Neural cell (in vitro differentiated cells): ENCODE measurements around the gene FGA.

ENCODE experiments used
- CTCF ChIP-seq: fragments of 450-650 bp; IDR thresholded peaks from 2 replicates; pipeline ENCODE4 v1.5.1; 2014; ENCODE audit warnings: antibody characterized with exemption, mild to moderate bottlenecking, moderate library complexity; ENCODE audit not compliant: poor library complexity, severe bottlenecking
- EP300 ChIP-seq: fragments of 450-650 bp; conservative IDR thresholded peaks from 2 replicates; pipeline ENCODE4 v1.6.1; 2014; ENCODE audit warnings: antibody characterized with exemption, mild to moderate bottlenecking, moderate library complexity; ENCODE audit not compliant: poor library complexity, severe bottlenecking
- EZH2 ChIP-seq: fragments of 200-600, 300-800 bp; shearing (Covaris generic), sonication (generic); IDR thresholded peaks from 2 replicates; pipeline ENCODE4 v1.6.1; 2014; ENCODE audit warnings: antibody characterized with exemption, low read length, borderline replicate concordance, mild to moderate bottlenecking; ENCODE audit not compliant: insufficient read depth, poor library complexity, severe bottlenecking
- RAD21 ChIP-seq: fragments of 450-650 bp; conservative IDR thresholded peaks from 2 replicates; pipeline ENCODE4 v1.6.1; 2014; ENCODE audit warnings: antibody characterized with exemption, mild to moderate bottlenecking, moderate library complexity
- REST ChIP-seq: IDR thresholded peaks from 2 replicates; pipeline ENCODE4 v1.6.1; 2012; ENCODE audit warnings: borderline replicate concordance
- SMC3 ChIP-seq: fragments of 450-650 bp; conservative IDR thresholded peaks from 2 replicates; pipeline ENCODE4 v1.6.1; 2014; ENCODE audit warnings: antibody characterized with exemption, mild to moderate bottlenecking, moderate library complexity; ENCODE audit not compliant: poor library complexity
- TAF1 ChIP-seq: IDR thresholded peaks from 2 replicates; pipeline ENCODE4 v1.6.1; 2012; ENCODE audit warnings: low read depth

GRCh38 chr4:154542271-154542879 is 48.2 kb downstream of the FGA start:
- no peak for TF ChIP-seq EP300
- no peak for TF ChIP-seq CTCF
- TF ChIP-seq REST: no peak
- no peak for TF ChIP-seq RAD21
- TF ChIP-seq EZH2: no peak
- no peak for TF ChIP-seq TAF1
- no peak for TF ChIP-seq SMC3
